Thyroid gland (tissue), 4 donors: ENCODE data around the gene AP1B1.

Source experiments
- CTCF ChIP-seq, 6 experiments: fragments of 200-600 bp in 3 of 6; fragments of 450-650 bp in 3 of 6; sonication (generic) in 3 of 6; IDR thresholded peaks; one replicate each; pipeline ENCODE4 v1.5.1; 2016 to 2019; ENCODE audit warnings: antibody characterized with exemption in 6 of 6, mild to moderate bottlenecking in 2 of 6, inconsistent platforms in 1 of 6, moderate library complexity in 1 of 6
- POLR2A ChIP-seq, 2 donors: fragments of 450-650 bp; IDR thresholded peaks; one replicate each; pipeline ENCODE4 v1.6.1; 2017; ENCODE audit warnings: antibody characterized with exemption in 2 of 2, mild to moderate bottlenecking in 2 of 2, moderate library complexity in 1 of 2

DNA sequence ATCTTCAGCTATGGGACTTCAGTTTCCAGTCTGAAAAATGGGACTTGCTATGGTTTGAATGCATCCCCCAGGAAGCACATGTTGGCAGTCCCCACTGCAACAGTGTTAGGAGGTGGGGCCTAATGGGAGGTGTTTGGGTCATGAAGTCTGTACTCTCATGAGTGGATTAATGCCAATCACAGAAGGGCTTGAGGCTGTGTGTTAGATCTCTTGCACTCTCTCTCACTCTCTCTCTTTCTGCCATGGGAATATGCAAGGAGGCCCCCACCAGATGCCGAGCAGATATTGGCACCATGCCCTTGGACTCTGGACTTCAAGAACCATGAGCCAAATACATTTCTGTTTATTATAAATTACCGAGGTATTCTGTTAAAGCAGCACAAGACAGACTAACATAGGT lies 7.8 kb upstream of the AP1B1 start:
- TF ChIP-seq CTCF (IDR thresholded peaks at IDR 0.05) (no peak), POLR2A (IDR thresholded peaks at IDR 0.05) (no peak)
